AG04450 (cell line): ENCODE measurements around the gene SEMA5A. TPM values are rescaled to one million over a fixed set of nuclear protein-coding genes. Genes with fewer than 3 reads are reported as not detected.

Source experiments
- CTCF ChIA-PET: fragments of 300-600, 350-600 bp; formaldehyde crosslinking; extraction: SDS; loops from one replicate; lab custom pipeline; 2022; ENCODE audit warnings: antibody characterized with exemption, inconsistent platforms; lab: Charles Lee
- POLR2A ChIA-PET: fragments of 350-600 bp; formaldehyde crosslinking; extraction: SDS; loops from one replicate; lab custom pipeline; 2021; ENCODE audit warnings: antibody characterized with exemption, inconsistent platforms; lab: Yijun Ruan, JAX
- DNase-seq: peaks from one replicate; pipeline ENCODE4 v3.0.0-alpha.2; 2011; ENCODE audit warnings: low read depth, low spot score
- H3K27ac ChIP-seq: one replicate; pipeline ENCODE4 v1.5.1; 2012; ENCODE audit warnings: low read depth, low read length, control low read depth
- H3K27me3 ChIP-seq: one replicate; pipeline ENCODE4 v1.6.0; 2012; ENCODE audit warnings: low read length; ENCODE audit not compliant: control insufficient read depth, insufficient read depth
- H3K4me3 ChIP-seq: 2 replicates; pipeline ENCODE4 v1.5.1; 2011; ENCODE audit warnings: mild to moderate bottlenecking, low read depth, low read length, control low read depth
- H3K9me3 ChIP-seq: 2 replicates; pipeline ENCODE4 v1.5.1; 2012; ENCODE audit warnings: low read length; ENCODE audit not compliant: control insufficient read depth, insufficient read depth
- CTCF ChIP-seq: IDR thresholded peaks from 2 replicates; pipeline ENCODE4 v1.5.1; 2011; ENCODE audit warnings: low read depth, low read length, control low read depth, inconsistent platforms
- polyA plus RNA-seq: library from polyadenylated mRNA; depleted of rRNA; stranded (reverse); fragments of >200 nt; gene quantifications from 2 replicates; pipeline ENCODE4 v1.2.3, GENCODE V29; 2011

Gene SEMA5A
- polyA plus RNA-seq, 1 experiment = 31.8 TPM

- ChIA-PET POLR2A (no interaction called here), CTCF (no interaction called here)
- TF ChIP-seq CTCF = no peak
- Histone ChIP-seq H3K27ac (no peak overlapping the region), H3K4me3 (no peak overlapping the region), H3K9me3 (no peaks in the 10 kb centered on the region), H3K27me3 (no peaks in the 10 kb centered on the region)
- peak; percentile 23 for DNase-seq
Measured at GRCh38 chr5:9557696-9558095, 11.8 kb upstream of the SEMA5A start.

- H3K27me3 ChIP-seq = no peaks in the 10 kb centered on the region
- no peak for DNase-seq
- H3K9me3 ChIP-seq = no peaks in the 10 kb centered on the region
- TF ChIP-seq CTCF = no peak
- CTCF ChIA-PET = no interaction called here
- no peak overlapping the region for H3K27ac ChIP-seq
- POLR2A ChIA-PET = no interaction called here
- H3K4me3 ChIP-seq = no peak overlapping the region
Measured at GRCh38 chr5:9555961-9556360, 10.1 kb upstream of the SEMA5A start.

GRCh38 chr5:9554122-9554521 lies 8.2 kb upstream of the SEMA5A start:
- DNase-seq = no peak
- Histone ChIP-seq H3K4me3 (no peak overlapping the region), H3K27me3 (no peaks in the 10 kb centered on the region), H3K9me3 (no peaks in the 10 kb centered on the region), H3K27ac (no peak overlapping the region)
- TF ChIP-seq CTCF = no peak
- POLR2A ChIA-PET = no interaction called here
- CTCF ChIA-PET = interaction anchor here (1.0 kb wide), 1 partner anchor 679 kb away, joined by 3 read pairs; no protein-coding TSS in a partner anchor

GRCh38 chr5:9553561-9553960 lies 7.7 kb upstream of the SEMA5A start:
- ChIA-PET POLR2A (no interaction called here), CTCF (no interaction called here)
- no peak for TF ChIP-seq CTCF
- Histone ChIP-seq H3K4me3 (no peak overlapping the region), H3K27me3 (no peaks in the 10 kb centered on the region), H3K9me3 (no peaks in the 10 kb centered on the region), H3K27ac (no peak overlapping the region)
- DNase-seq = no peak

- Histone ChIP-seq H3K27me3 (no peaks in the 10 kb centered on the region), H3K27ac (no peak overlapping the region), H3K4me3 (no peak overlapping the region), H3K9me3 (no peaks in the 10 kb centered on the region)
- no peak for TF ChIP-seq CTCF
- POLR2A ChIA-PET = no interaction called here
- CTCF ChIA-PET = no interaction called here
- no peak for DNase-seq
Measured at GRCh38 chr5:9551567-9552537, 6.0 kb upstream of the SEMA5A start.
